Ishikawa (cell line): Measurements from ENCODE around the gene SDK1.

Experiments used
- CEBPB ChIP-seq: IDR thresholded peaks from 2 replicates; pipeline ENCODE4 v1.6.1; 2012
- EP300 ChIP-seq: IDR thresholded peaks from 2 replicates; pipeline ENCODE4 v1.6.1; 2012; ENCODE audit warnings: borderline replicate concordance
- MAX ChIP-seq: IDR thresholded peaks from 2 replicates; pipeline ENCODE4 v1.6.1; 2012
- TCF12 ChIP-seq: IDR thresholded peaks from 2 replicates; pipeline ENCODE4 v1.6.1; 2012; ENCODE audit warnings: low read depth
- USF1 ChIP-seq: IDR thresholded peaks from 2 replicates; pipeline ENCODE4 v1.6.1; 2012
- YY1 ChIP-seq: IDR thresholded peaks from 2 replicates; pipeline ENCODE4 v1.6.1; 2012; ENCODE audit warnings: low read depth
- ZBTB7A ChIP-seq: IDR thresholded peaks from 2 replicates; pipeline ENCODE4 v1.6.1; 2012; ENCODE audit warnings: low read depth

- TF ChIP-seq TCF12 (no peak), EP300 (no peak), USF1 (no peak), YY1 (no peak), MAX (no peak), CEBPB (no peak), ZBTB7A (no peak)
Observed at GRCh38 chr7:3463696-3464095, 162.6 kb downstream of the SDK1 start.
